Measurements from ENCODE around the gene VOPP1. TPM values are rescaled to one million over a fixed set of nuclear protein-coding genes. Genes with fewer than 3 reads are reported as not detected.

The VOPP1 gene
- total and polyA plus RNA-seq, 12 donors = 10.2 to 60.7 (median 35.5) TPM

GRCh38 chr7:55535617-55536016 lies 36.7 kb downstream of the VOPP1 start:
- Histone ChIP-seq H3K4me1 (replicated peaks in 1 of 2) (peaks cover 0 to 52% of the 10 kb centered on the region in 2 donors), H3K4me3 (no peak overlapping the region), H3K36me3 (replicated peaks in 1 of 2) (no peaks in the 10 kb centered on the region), H3K9me3 (replicated peaks in 1 of 3) (no peaks in the 10 kb centered on the region), H3K27me3 (no peaks in the 10 kb centered on the region), H3K27ac (peak overlapping the region in 2 of 5 donors; percentile 66 to 85)
- WGBS, 4 donors = 77 to 93% (median 91%) methylated on average over 2 to 5 of the region's 5 CpGs
- TF ChIP-seq POLR2A (IDR thresholded peaks at IDR 0.05) (no peak), CTCF (IDR thresholded peaks at IDR 0.05) (no peak)
- no peak for DNase-seq
- intact Hi-C loops (cut with DNase I) = no loop called here

- no peaks in the 10 kb centered on the region for H3K9me3 ChIP-seq (replicated peaks in 1 of 3)
- WGBS, 4 donors = 86 to 92% (median 87%) methylated on average over 5 to 6 of the region's 6 CpGs
- H3K4me1 ChIP-seq (replicated peaks in 1 of 2) = peaks cover 0 to 52% of the 10 kb centered on the region in 2 donors
- intact Hi-C loops (cut with DNase I) = no loop called here
- no peak for DNase-seq
- no peaks in the 10 kb centered on the region for H3K27me3 ChIP-seq
- peak overlapping the region in 4 of 5 donors; percentile 22 to 85 (median 52) for H3K27ac ChIP-seq
- no peak for TF ChIP-seq POLR2A (IDR thresholded peaks at IDR 0.05)
- H3K36me3 ChIP-seq (replicated peaks in 1 of 2) = no peaks in the 10 kb centered on the region
- H3K4me3 ChIP-seq = no peak overlapping the region
Observed at GRCh38 chr7:55534916-55535590, 37.2 kb downstream of the VOPP1 start.

GRCh38 chr7:55534262-55534915 lies 37.9 kb downstream of the VOPP1 start:
- intact Hi-C loops (cut with DNase I) = no loop called here

GRCh38 chr7:55533729-55534080 lies 38.6 kb downstream of the VOPP1 start:
- TF ChIP-seq POLR2A (IDR thresholded peaks at IDR 0.05) = no peak
- no peak for TF ChIP-seq CTCF (IDR thresholded peaks at IDR 0.05)
- H3K4me1 ChIP-seq (replicated peaks in 1 of 2) = peaks cover 0 to 52% of the 10 kb centered on the region in 2 donors
- no peaks in the 10 kb centered on the region for H3K9me3 ChIP-seq (replicated peaks in 1 of 3)
- no peak overlapping the region for H3K4me3 ChIP-seq
- no peaks in the 10 kb centered on the region for H3K27me3 ChIP-seq
- DNase-seq = no peak
- no peaks in the 10 kb centered on the region for H3K36me3 ChIP-seq (replicated peaks in 1 of 2)
- intact Hi-C loops (cut with DNase I) = no loop called here
- peak overlapping the region in 4 of 5 donors; percentile 43 to 85 (median 57) for H3K27ac ChIP-seq
- 67 to 85% (median 73%) methylated on average over 2 of the region's 2 CpGs for WGBS, 4 donors

More at GRCh38 chr7:55534262-55534915, 37.9 kb downstream of the VOPP1 start:
- peak in 5 of 7 donors; percentile 40 to 75 (median 60) for DNase-seq
- no peak for TF ChIP-seq POLR2A (IDR thresholded peaks at IDR 0.05)
- no peak for TF ChIP-seq CTCF (IDR thresholded peaks at IDR 0.05)
- Histone ChIP-seq H3K27me3 (no peaks in the 10 kb centered on the region), H3K4me1 (replicated peaks in 1 of 2) (peaks cover 0 to 52% of the 10 kb centered on the region in 2 donors), H3K27ac (peak overlapping the region; percentile 22 to 85 (median 48)), H3K4me3 (no peak overlapping the region), H3K9me3 (replicated peaks in 1 of 3) (no peaks in the 10 kb centered on the region), H3K36me3 (replicated peaks in 1 of 2) (no peaks in the 10 kb centered on the region)
- 63 to 74% (median 68%) methylated on average over 8 of the region's 8 CpGs for WGBS, 4 donors
